Neuronal stem cell (in vitro differentiated cells): Measurements from ENCODE around the gene NFYC.
A peak's percentile ranks its signal among the peaks of the same experiment; 100 is the strongest.

Source experiments
- DNase-seq: peaks from one replicate; pipeline ENCODE4 v3.0.0-alpha.2; 2013; ENCODE audit warnings: low spot score
- H2AFZ ChIP-seq: one replicate; pipeline ENCODE4 v1.6.1; 2013; ENCODE audit warnings: mild to moderate bottlenecking, low read length, inconsistent platforms
- H2AK5ac ChIP-seq: 2 replicates; pipeline ENCODE4 v1.6.1; 2013; ENCODE audit warnings: low read depth, mild to moderate bottlenecking, inconsistent platforms, low read length, moderate library complexity, mixed read lengths
- H2BK120ac ChIP-seq: 2 replicates; pipeline ENCODE4 v1.6.1; 2013; ENCODE audit warnings: low read depth, mild to moderate bottlenecking, inconsistent platforms, low read length, moderate library complexity, mixed read lengths
- H2BK12ac ChIP-seq: one replicate; pipeline ENCODE4 v1.6.1; 2013; ENCODE audit warnings: low read length, inconsistent platforms
- H2BK15ac ChIP-seq: 2 replicates; pipeline ENCODE4 v1.6.1; 2013; ENCODE audit warnings: mild to moderate bottlenecking, low read length, inconsistent platforms, mixed read lengths
- H2BK5ac ChIP-seq: one replicate; pipeline ENCODE4 v1.6.1; 2013; ENCODE audit warnings: inconsistent platforms, mild to moderate bottlenecking, low read length, moderate library complexity
- H3K14ac ChIP-seq: one replicate; pipeline ENCODE4 v1.6.1; 2013; ENCODE audit warnings: low read length, inconsistent platforms
- H3K18ac ChIP-seq: 2 replicates; pipeline ENCODE4 v1.6.1; 2013; ENCODE audit warnings: low read length, inconsistent platforms
- H3K23ac ChIP-seq: 2 replicates; pipeline ENCODE4 v1.6.1; 2013; ENCODE audit warnings: low read depth, mild to moderate bottlenecking, mixed read lengths, low read length, inconsistent platforms; ENCODE audit not compliant: poor library complexity
- H3K27ac ChIP-seq: replicated peaks from 3 replicates; pipeline ENCODE4 v1.5.1; 2013; ENCODE audit warnings: low read length, inconsistent platforms
- H3K27me3 ChIP-seq, 3 experiments: 2 replicates each; pipeline ENCODE4 v1.6.1; 2013; ENCODE audit warnings: low read length in 3 of 3, mild to moderate bottlenecking in 2 of 3, inconsistent platforms in 1 of 3, low read depth in 1 of 3, mixed read lengths in 1 of 3, moderate library complexity in 1 of 3; ENCODE audit not compliant: control insufficient read depth in 3 of 3, insufficient read depth in 3 of 3
- H3K36me3 ChIP-seq, 2 donors: replicated peaks in 1 of 2; 2 replicates each; pipeline ENCODE4 v1.6.1; 2013; ENCODE audit warnings: low read length in 2 of 2; ENCODE audit not compliant: control insufficient read depth in 2 of 2, insufficient read depth in 2 of 2
- H3K4ac ChIP-seq: 2 replicates; pipeline ENCODE4 v1.6.1; 2013; ENCODE audit warnings: inconsistent platforms, mild to moderate bottlenecking, low read length, moderate library complexity
- H3K4me1 ChIP-seq, 2 donors: 1 replicate in 1 of 2; 2 replicates in 1 of 2; pipeline ENCODE4 v1.6.1; 2013; ENCODE audit warnings: low read length in 2 of 2, low read depth in 1 of 2; ENCODE audit not compliant: control insufficient read depth in 2 of 2, insufficient read depth in 1 of 2
- H3K4me2 ChIP-seq: one replicate; pipeline ENCODE4 v1.6.1; 2013; ENCODE audit warnings: mild to moderate bottlenecking, low read length, inconsistent platforms; ENCODE audit not compliant: insufficient read depth, poor library complexity, severe bottlenecking
- H3K4me3 ChIP-seq, 2 donors: 2 replicates each; pipeline ENCODE4 v1.5.1; 2013; ENCODE audit warnings: low read length in 2 of 2, mild to moderate bottlenecking in 2 of 2, inconsistent platforms in 1 of 2, moderate library complexity in 1 of 2
- H3K79me1 ChIP-seq: one replicate; pipeline ENCODE4 v1.6.1; 2013; ENCODE audit warnings: low read depth, mild to moderate bottlenecking, inconsistent platforms, low read length, moderate library complexity
- H3K9ac ChIP-seq: one replicate; pipeline ENCODE4 v1.6.1; 2013; ENCODE audit warnings: mild to moderate bottlenecking, low read depth, low read length, inconsistent platforms; ENCODE audit not compliant: poor library complexity
- H3K9me3 ChIP-seq, 2 donors: replicated peaks in 1 of 2; 2 replicates each; pipeline versions ENCODE3 to v1.6.1; 2013; ENCODE audit warnings: low read length in 2 of 2, mild to moderate bottlenecking in 2 of 2, inconsistent platforms in 1 of 2, low read depth in 1 of 2, mixed read lengths in 1 of 2, moderate library complexity in 1 of 2; ENCODE audit not compliant: control insufficient read depth in 2 of 2, insufficient read depth in 1 of 2
- H4K8ac ChIP-seq: one replicate; pipeline ENCODE4 v1.6.1; 2013; ENCODE audit warnings: low read depth, mild to moderate bottlenecking, inconsistent platforms, low read length, moderate library complexity
- H4K91ac ChIP-seq: one replicate; pipeline ENCODE4 v1.6.1; 2013; ENCODE audit warnings: low read length, low read depth, mild to moderate bottlenecking, inconsistent platforms; ENCODE audit not compliant: poor library complexity
- WGBS, 2 donors: extraction: QIAGEN DNeasy Blood & Tissue Kit; methylation state at CpG; one replicate each; pipeline ENCODE4 v1.1.7; 2013; ENCODE audit warnings: missing lambda C conversion rate in 2 of 2, mixed read lengths in 1 of 2; ENCODE audit not compliant: insufficient read length in 2 of 2, insufficient replicate concordance in 1 of 2; ENCODE audit errors: extremely low coverage in 2 of 2; 5-methylcytosine and 5-hydroxymethylcytosine counted together

NFYC gene

DNA sequence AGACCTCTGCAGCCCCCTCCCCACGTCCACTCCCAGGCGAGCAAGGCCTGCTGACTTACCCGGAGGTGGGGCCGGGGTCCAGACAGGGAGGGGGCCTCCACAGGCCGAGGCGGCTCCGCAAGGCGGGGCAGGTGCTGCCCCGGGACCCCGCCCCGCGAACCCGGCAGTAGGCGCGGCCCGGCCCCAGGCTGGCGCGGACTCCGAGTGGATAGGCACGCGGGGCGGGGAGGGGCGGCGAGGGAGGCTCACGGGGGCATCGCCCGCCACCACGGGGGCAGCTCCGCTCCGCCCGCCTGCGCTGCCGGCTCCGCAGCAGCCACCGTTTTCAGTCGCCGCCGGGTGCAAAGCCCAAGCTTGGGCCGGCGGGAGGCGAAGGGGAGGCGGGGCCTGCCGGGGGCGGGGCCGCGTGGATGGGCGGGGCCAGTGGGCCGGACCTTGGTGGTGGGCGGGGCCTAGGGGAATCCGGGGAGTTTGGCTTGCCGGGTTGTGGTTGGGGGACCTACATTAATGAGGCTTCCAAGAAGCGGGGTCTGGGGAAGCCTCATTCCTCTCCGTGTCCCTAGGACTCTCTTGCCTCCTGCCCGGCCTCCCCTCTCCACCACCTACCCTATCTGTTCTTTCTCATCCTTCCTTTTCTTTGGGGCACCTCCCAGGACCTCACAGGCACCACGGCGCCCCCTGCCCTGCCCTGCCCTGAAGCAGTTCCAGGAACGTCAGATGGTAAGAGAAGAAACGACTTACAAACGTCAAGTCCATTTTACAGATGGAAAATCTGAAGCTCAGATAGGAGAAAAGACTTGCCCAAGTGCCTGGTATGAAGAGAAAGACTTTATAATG lies 26.0 kb upstream of the NFYC start, which contains the start of gene RIMS3:
RIMS3 (minus strand) TSS at position 348 of the 837 bp plus-strand sequence. CDS start 23,757 bp downstream, outside the sequence.
- WGBS, 2 donors: no CpG with 5 or more reads among the region's 59 CpGs
- Histone ChIP-seq H3K4ac (no peak within 1 kb of the TSS), H4K91ac (no peak within 1 kb of the TSS), H3K14ac (no peak within 1 kb of the TSS), H4K8ac (no peak within 1 kb of the TSS), H2BK120ac (no peak within 1 kb of the TSS), H3K27ac (no peak within 1 kb of the TSS), H3K9ac (peak within 1 kb of the TSS; percentile 92), H3K18ac (peak within 1 kb of the TSS; percentile 83), H3K4me1 (peaks cover 11 to 14% of the 10 kb centered on the region in 2 donors), H2AFZ (peak within 1 kb of the TSS; percentile 98), H2BK5ac (no peak within 1 kb of the TSS), H3K4me3 (peak within 1 kb of the TSS; percentile 63 to 84), H2BK12ac (no peak within 1 kb of the TSS), H3K79me1 (no peaks in the 10 kb centered on the region), H3K36me3 (no peaks in the 10 kb centered on the region), H2AK5ac (no peak within 1 kb of the TSS), H2BK15ac (peak within 1 kb of the TSS; percentile 32), H3K23ac (peak within 1 kb of the TSS; percentile 11), H3K4me2 (peak within 1 kb of the TSS; percentile 85), H3K27me3 (peaks cover 0 to 2% (median 0%) of the 10 kb centered on the region in 3 experiments), H3K9me3 (no peaks in the 10 kb centered on the region)
- peak; percentile 84 for DNase-seq

DNA sequence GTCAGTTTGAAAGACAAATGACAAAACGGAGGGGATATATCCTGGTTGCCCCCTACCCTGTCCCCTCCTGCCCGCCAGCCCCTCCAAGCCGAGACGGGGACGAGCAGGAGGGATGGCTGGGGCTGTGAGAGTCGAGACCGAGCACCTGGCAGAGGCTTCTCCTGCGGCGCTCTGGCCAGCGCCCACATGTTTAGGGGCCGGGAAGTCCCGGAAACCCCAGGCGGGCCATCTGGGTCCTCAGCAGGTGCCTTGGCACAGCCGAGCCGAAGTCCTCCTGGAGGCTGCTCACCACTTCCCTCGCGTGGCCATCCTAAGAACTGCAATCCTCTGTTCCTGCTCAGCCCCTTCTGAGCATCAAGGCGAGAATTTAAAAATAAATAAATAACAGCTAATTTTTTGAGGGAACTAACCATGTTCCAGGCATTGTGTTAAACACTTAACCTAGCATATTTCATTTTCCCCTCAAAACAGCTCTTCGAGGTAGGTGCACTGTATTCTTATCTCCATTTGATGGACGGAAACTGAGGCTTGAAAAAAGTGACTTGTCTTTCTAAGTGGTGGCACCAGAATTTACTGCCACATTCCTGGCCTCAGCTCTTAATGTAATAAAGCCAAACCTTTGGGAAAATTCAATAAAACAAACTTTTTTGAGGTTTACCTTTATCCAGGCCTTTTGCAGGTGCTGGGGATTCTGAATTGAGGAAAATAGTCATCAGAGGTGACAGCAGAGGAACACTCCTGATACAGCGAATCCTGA lies 22.6 kb upstream of the NFYC start:
- no peak overlapping the region for H3K14ac ChIP-seq
- no peak overlapping the region for H2BK15ac ChIP-seq
- no peak overlapping the region for H2BK120ac ChIP-seq
- H3K27ac ChIP-seq: no peak overlapping the region
- peak overlapping the region; percentile 82 for H2AFZ ChIP-seq
- WGBS, 2 donors: no CpG with 5 or more reads among the region's 21 CpGs
- no peak overlapping the region for H3K9ac ChIP-seq
- H3K4me2 ChIP-seq: peak overlapping the region; percentile 71
- no peaks in the 10 kb centered on the region for H3K36me3 ChIP-seq
- peaks cover 7 to 8% of the 10 kb centered on the region in 2 donors for H3K4me1 ChIP-seq
- no peak overlapping the region for H2BK5ac ChIP-seq
- H3K4ac ChIP-seq: no peak overlapping the region
- H2AK5ac ChIP-seq: peak overlapping the region; percentile 75
- H3K4me3 ChIP-seq: peak overlapping the region in 1 of 2 donors; percentile 21
- H2BK12ac ChIP-seq: no peak overlapping the region
- no peak overlapping the region for H4K91ac ChIP-seq
- H3K23ac ChIP-seq: no peak overlapping the region
- H3K79me1 ChIP-seq: no peaks in the 10 kb centered on the region
- no peak overlapping the region for H3K18ac ChIP-seq
- H4K8ac ChIP-seq: no peak overlapping the region
- H3K9me3 ChIP-seq: peaks cover 0 to 2% of the 10 kb centered on the region in 2 donors
- DNase-seq: peak; percentile 76
- peaks cover 0 to 2% (median 0%) of the 10 kb centered on the region in 3 experiments for H3K27me3 ChIP-seq

- WGBS, 2 donors: no CpG with 5 or more reads among the region's 4 CpGs
- H4K8ac ChIP-seq: peak overlapping the region; percentile 31
- no peak overlapping the region for H3K23ac ChIP-seq
- no peaks in the 10 kb centered on the region for H3K4me1 ChIP-seq
- DNase-seq: no peak
- peaks cover 0 to 2% of the 10 kb centered on the region in 2 donors for H3K9me3 ChIP-seq
- peaks cover 0 to 2% (median 0%) of the 10 kb centered on the region in 3 experiments for H3K27me3 ChIP-seq
- H2BK5ac ChIP-seq: no peak overlapping the region
- H3K4me2 ChIP-seq: no peak overlapping the region
- H2AFZ ChIP-seq: no peak overlapping the region
- no peak overlapping the region for H3K4me3 ChIP-seq
- H3K14ac ChIP-seq: peak overlapping the region; percentile 77
- peak overlapping the region; percentile 67 for H3K18ac ChIP-seq
- no peaks in the 10 kb centered on the region for H3K36me3 ChIP-seq
- no peak overlapping the region for H2BK15ac ChIP-seq
- H2BK12ac ChIP-seq: peak overlapping the region; percentile 32
- no peak overlapping the region for H2BK120ac ChIP-seq
- no peak overlapping the region for H3K27ac ChIP-seq
- no peak overlapping the region for H4K91ac ChIP-seq
- H3K4ac ChIP-seq: no peak overlapping the region
- no peak overlapping the region for H2AK5ac ChIP-seq
- H3K9ac ChIP-seq: no peak overlapping the region
- no peaks in the 10 kb centered on the region for H3K79me1 ChIP-seq
Observed at GRCh38 chr1:40673452-40673851, 18.1 kb upstream of the NFYC start.

- Histone ChIP-seq H3K27me3 (no peaks in the 10 kb centered on the region), H3K18ac (no peak overlapping the region), H3K4me2 (no peak overlapping the region), H3K14ac (no peak overlapping the region), H3K4me1 (no peaks in the 10 kb centered on the region), H3K4ac (no peak overlapping the region), H2BK12ac (no peak overlapping the region), H3K9me3 (no peaks in the 10 kb centered on the region), H4K8ac (no peak overlapping the region), H3K27ac (no peak overlapping the region), H4K91ac (no peak overlapping the region), H2BK120ac (no peak overlapping the region), H2AK5ac (no peak overlapping the region), H3K23ac (no peak overlapping the region), H3K36me3 (no peaks in the 10 kb centered on the region), H3K79me1 (no peaks in the 10 kb centered on the region), H3K9ac (no peak overlapping the region), H2BK5ac (no peak overlapping the region), H2AFZ (no peak overlapping the region), H3K4me3 (no peak overlapping the region), H2BK15ac (no peak overlapping the region)
- no CpG with 5 or more reads among the region's 1 CpG for WGBS, 2 donors
- DNase-seq: no peak
Observed at GRCh38 chr1:40676501-40676900, 15.0 kb upstream of the NFYC start.
